Smooth muscle cell of the brain vasculature (primary cell): ENCODE measurements around the gene RITA1.

Experiments
- DNase-seq: peaks from one replicate; pipeline ENCODE4 v3.0.0-alpha.2; 2012; ENCODE audit warnings: low read depth, low spot score

The RITA1 gene

GRCh38 chr12:113174461-113175384, 10.8 kb upstream of the RITA1 start:
- DNase-seq = peak; percentile 56

- no peak for DNase-seq
Observed at GRCh38 chr12:113179023-113179422, 6.5 kb upstream of the RITA1 start.

- no peak for DNase-seq
Observed at GRCh38 chr12:113180333-113180732, 5.2 kb upstream of the RITA1 start.

- no peak for DNase-seq
Observed at GRCh38 chr12:113181975-113182374, 3.5 kb upstream of the RITA1 start.

DNA sequence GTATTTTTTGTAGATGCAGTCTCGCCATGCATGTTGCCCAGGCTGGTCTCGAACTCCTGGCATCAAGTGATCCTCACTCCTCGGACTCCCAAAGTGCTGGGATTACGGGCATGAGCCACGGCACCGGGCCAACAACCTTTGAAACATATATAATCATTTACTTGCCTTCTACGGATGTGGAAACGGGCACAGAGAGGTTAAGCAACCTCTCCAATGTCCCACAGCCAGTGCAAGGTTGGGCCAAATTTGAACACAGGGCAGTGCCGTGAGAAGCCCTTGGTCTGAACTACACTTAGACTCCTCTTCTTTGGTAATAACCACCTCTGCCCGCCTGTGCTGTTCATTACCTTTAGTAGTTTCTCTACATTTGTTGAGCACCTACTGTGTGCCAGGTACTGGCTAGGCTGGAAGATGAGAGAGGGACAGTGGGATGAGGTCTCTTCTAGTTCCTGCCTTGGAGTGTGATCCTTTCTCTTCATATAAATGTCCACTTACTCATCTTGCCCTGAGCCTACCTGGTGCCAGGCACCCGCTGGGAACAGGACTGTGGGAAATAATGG, 2.4 kb upstream of the RITA1 start:
- no peak for DNase-seq

DNA sequence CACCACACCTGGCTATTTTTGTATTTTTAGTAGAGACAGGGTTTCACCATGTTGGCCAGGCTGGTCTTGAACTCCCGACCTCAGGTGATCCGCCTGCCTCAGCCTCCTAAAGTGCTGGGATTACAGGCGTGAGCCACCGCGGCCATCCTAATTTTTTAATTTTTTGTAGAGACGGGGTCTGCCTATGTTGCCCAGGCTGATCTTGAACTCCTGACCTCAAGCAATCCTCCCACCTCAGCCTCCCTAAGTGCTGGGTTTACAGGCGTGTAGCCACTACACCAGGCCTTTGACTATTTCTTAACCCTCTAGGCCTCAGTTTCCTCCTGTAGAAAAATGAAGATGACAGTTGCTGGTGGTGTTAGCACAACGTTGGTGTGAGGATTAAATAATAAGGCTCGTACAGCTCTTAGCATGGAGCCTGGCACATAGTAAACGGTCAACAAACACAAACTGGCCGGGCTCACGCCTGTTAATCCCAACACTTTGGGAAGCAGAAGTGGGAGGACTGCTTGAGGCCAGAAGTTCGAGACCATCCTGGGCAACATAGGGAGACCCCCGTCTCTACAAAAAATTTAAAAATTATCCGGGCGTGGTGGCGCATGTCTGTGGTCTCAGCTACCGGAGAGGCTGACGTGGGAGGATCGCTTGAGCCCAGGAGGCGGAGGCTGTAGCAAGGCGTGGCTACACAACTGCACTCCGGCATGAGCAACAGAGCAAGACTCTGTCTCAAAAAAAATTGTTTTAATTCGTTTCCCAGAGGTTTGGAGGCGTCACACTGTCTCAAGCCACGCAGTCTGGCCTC, 1.2 kb upstream of the RITA1 start:
- DNase-seq = no peak

- peak; percentile 62 for DNase-seq
Observed at GRCh38 chr12:113184900-113185179, 681 bp upstream of the RITA1 start.

DNA sequence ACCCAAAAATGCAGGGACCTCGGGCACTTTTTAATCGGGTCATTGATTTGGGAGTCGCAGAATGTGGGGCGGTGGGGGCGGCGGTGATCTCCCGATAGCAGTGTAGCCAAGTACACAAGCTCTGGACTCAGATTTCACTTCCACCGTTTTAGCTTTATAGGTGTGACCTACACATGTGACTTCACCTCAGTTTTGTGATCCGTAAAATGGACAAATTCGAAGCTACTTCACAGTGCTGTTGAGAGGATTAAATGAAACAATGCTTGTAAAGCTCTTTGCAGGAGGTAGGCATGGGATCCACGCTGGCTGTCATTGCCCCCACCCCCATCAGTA, 478 bp downstream of the RITA1 start:
- no peak for DNase-seq

- DNase-seq = no peak
Observed at GRCh38 chr12:113186666-113187325, 1.3 kb downstream of the RITA1 start.

DNA sequence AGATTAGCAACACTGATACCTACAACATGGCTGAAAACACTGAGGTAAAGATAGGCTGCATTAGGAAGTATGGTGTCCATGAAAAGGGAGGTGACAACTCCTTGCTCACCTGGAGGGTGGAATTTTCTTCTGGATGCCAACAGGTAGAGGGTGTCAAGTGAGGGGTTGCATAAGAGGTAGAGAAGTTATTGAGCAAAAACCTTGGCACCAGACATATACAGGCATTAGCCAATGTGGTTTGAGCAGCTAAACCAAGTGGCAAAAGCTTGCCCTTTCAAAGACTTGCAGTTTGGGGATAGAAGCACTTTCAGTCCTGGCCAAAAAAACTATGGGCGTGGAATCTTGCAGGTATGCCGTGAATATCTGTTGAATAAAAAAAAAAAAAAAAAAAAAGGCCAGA, 3.8 kb downstream of the RITA1 start:
- no peak for DNase-seq

- DNase-seq = no peak
Observed at GRCh38 chr12:113190761-113191160, 5.2 kb downstream of the RITA1 start.

DNA sequence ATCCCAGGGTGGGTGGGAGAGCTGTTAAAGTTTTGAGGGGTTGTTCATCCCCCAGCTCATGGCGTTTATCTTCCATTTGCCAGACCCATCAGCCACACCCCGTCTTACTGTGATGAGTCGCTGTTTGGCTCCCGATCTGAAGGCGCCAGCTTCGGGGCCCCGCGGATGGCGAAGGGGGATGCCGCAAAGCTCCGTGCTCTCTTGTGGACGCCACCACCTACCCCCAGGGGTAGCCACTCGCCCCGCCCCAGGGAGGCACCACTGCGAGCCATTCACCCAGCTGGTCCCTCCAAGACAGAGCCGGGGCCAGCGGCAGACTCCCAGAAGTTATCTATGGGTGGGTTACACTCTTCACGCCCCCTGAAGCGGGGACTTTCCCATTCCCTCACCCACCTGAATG, 5.7 kb downstream of the RITA1 start:
- DNase-seq = no peak

- DNase-seq = peak; percentile 65
Observed at GRCh38 chr12:113194971-113195391, 9.5 kb downstream of the RITA1 start.

- DNase-seq = no peak
Observed at GRCh38 chr12:113195598-113195997, 10.1 kb downstream of the RITA1 start.

- no peak for DNase-seq
Observed at GRCh38 chr12:113196582-113196981, 11.1 kb downstream of the RITA1 start.

- DNase-seq = no peak
Observed at GRCh38 chr12:113196990-113197389, 11.5 kb downstream of the RITA1 start.

GRCh38 chr12:113197518-113198077, 12.1 kb downstream of the RITA1 start:
- no peak for DNase-seq

DNA sequence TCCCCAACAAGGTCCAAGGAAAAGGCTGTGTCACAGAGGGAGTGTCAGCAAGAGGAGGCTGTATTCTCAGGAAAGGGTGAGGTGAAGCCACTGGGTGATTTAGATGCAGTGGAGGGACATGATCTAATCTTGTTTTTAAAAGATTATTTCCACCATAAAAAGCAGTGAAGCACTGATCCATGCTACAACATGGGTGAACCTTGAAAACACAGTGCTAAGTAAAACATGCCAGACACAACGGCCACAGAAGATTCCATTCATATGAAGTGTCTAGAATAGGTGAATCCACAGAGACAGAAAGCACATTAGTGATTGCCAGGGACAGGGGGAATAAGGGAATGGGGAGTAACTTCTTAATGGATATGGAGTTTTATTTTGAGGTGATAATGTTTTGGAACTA, 12.8 kb downstream of the RITA1 start:
- no peak for DNase-seq

DNA sequence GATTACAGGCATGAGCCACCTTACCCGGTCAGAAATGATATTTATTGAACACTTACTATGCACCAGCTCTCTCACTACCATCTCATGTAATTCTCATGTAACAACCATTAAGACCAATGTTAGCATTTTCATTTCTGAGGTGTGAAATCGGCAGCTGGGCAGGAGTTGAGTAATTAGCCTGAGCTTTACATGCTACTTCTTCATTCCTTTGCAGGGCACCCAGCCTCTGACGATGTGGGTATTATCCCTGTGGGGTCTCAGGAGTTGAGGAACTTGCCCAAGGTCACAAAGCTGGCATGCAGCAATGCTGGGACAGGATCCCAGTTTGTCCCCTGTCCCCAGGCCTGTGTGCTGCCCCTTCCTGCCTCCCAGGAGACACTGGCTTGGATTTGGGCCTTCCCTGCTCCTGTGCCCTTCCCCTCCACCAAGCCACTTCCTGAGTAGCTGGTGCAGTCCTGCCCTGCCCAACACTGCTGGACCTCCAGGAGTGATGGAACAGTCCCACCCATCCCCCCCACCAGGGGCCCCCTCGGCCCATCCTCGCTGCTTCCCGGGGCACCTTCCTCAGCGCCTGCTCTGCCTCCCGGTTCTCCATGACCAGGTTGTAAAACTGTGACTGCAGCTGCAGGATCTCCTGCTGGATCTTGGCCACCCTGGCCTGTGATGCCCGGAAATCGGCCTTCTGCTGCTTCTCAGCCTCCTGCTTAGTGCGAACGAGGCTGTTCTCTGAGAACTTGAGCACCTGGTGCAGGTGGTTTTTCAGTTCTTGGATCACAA, 14.7 kb downstream of the RITA1 start:
- no peak for DNase-seq

- no peak for DNase-seq
Observed at GRCh38 chr12:113201187-113202177, 16.0 kb downstream of the RITA1 start.
